NCI-H1417 treated with DMSO at 0.1 percent for 48 hours (cell line): ENCODE results near the gene AAGAB.
"Not testable (repeated sequence)": the region's sequence is repeated elsewhere in the genome, so short reads cannot be mapped to it uniquely, and the experiment has no call there.

Experiments
- DNase-seq: peaks from one replicate; lab custom pipeline; 2025; lab: John Stamatoyannopoulos, UW

Gene AAGAB

DNA sequence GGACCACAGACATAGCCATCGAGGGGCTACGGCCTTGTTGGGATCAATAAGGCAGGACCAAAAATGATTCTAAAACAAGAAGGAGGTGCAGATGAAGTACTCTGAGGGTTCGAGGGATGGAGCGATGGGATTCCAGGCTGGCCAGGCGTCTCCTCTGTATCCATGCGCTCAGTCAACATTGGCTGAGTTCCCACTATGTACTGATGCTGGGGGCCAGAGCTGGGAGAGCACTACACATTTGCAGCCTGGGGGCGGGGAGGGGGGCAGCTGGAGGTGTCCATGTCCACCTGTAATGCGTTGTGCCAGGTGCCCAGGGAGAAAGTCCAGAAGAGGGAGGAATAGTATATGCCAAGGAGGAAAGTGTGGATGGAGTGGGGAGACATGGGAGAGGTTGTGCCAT, 81.5 kb downstream of the AAGAB start:
- no peak for DNase-seq

GRCh38 chr15:67172172-67172571, 82.3 kb downstream of the AAGAB start:
- DNase-seq, result no peak

GRCh38 chr15:67171471-67171870, 83.0 kb downstream of the AAGAB start:
- no peak for DNase-seq

- no peak for DNase-seq
Measured at GRCh38 chr15:67170143-67170925, 84.1 kb downstream of the AAGAB start.

GRCh38 chr15:67168694-67169093, 85.8 kb downstream of the AAGAB start:
- DNase-seq, result no peak

DNA sequence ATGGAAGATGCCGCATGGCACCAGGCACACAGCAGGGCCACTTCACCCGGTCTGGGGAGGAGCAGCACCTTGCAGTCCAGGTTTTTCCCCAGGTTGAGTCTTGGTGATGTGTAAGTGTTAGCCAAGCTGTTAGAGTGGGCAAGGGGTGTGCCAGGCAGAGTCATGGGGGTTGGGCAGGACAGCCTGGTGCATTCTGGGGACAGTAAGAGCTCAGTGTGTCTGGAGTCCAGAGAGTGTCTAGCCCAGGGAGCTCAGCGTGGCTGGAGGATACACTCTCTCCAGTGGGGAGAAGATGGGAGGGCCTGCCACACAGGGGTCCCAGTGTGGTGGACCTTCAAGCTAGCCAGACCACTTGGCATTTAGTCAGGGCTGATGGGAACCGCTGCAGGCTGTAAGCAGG, 87.4 kb downstream of the AAGAB start:
- DNase-seq, result no peak

DNA sequence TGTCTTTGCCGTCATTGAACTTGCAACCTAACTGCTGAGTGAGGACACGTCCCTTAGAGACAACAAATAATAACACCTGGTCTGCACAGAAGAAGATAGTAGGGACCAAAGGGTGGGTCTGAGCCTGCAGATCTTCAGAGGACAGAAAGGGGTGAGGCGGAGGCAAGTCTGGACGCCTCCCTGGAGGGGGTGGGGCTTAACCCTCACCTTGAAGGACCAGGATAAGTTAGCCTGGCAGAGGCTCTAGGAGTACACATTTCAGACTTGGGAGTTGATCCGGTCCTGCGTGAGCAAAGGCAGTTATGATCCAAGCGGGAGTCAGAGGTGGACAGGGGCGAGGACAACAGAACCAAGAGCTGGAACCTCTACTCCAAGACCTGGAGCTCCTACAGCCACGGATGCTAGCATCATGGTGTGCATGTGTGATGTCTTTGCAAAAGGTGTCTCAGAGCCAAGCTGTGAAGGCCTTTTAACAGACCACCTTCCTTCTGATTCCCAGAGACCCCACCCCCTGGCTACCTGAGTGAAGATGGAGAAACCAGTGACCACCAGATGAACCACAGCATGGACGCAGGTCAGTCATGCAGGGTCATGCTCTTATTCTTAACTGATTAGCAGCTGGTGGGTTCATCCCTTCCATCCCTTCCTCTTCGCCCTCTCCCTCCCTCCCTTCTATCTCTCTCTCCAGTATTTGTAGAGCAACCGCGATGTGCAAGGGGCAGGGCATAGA, 88.0 kb downstream of the AAGAB start:
- no peak for DNase-seq

GRCh38 chr15:67165254-67166253, 88.9 kb downstream of the AAGAB start:
- DNase-seq, result no peak

- DNase-seq, result no peak
Measured at GRCh38 chr15:67164811-67165253, 89.6 kb downstream of the AAGAB start.

DNA sequence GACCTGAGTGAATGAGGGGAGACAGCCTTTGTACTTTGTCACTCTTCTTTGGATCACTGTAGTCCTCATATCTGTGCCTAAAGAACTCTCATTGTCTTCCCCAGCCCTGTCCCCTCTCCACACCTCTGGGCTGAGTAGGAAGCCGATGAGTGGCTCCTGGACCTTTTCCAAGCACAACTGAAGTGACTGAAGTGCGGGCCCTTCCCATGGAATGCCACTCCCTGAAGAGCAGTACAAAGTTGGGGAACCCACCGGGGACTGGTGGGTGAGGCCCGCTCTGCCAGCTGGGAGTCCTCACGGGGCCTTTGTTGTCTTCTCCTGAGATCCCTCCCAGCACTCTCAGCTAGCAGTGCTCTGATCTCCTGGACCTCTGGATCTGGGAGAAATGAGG, 90.1 kb downstream of the AAGAB start:
- no peak for DNase-seq

- no peak for DNase-seq
Measured at GRCh38 chr15:67163180-67163579, 91.3 kb downstream of the AAGAB start.

GRCh38 chr15:67161881-67162280, 92.6 kb downstream of the AAGAB start:
- no peak for DNase-seq

GRCh38 chr15:67161412-67161811, 93.0 kb downstream of the AAGAB start:
- no peak for DNase-seq

GRCh38 chr15:67158367-67158766, 96.1 kb downstream of the AAGAB start:
- no peak for DNase-seq

DNA sequence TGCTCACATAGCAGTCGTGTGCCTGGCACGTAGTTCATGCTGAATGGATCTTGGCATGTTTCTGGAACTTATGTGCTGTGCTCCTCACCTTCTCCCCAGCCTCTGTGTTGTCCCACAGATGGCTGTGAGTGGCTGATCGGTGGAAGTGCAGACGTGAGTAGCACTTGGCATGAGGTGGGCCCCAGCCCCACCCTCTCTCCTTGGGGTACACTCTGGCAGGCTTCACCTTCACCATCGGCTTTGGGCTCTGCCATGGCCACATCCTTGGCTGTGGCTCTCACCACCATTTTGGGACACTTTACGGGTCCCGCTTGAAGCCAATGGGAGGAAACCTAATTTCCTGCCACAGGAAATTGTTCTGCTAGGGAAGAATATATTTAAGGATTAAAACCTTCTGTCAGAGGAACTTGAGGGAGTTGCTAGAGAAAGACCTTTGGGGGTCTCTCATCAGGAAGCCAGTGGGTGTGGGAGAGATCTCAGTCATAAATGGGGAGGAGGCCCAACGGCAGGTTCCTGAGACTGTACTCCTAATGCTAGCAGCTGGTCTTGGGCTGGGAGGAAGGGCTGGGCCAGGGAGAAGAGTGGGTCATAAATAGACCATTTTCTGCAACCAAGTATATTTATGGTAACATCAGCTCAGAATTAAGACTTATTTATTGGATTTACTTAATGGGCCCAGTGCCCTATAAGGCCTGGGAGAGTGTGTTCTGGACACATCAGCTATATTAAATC, 96.8 kb downstream of the AAGAB start:
- no peak for DNase-seq

DNA sequence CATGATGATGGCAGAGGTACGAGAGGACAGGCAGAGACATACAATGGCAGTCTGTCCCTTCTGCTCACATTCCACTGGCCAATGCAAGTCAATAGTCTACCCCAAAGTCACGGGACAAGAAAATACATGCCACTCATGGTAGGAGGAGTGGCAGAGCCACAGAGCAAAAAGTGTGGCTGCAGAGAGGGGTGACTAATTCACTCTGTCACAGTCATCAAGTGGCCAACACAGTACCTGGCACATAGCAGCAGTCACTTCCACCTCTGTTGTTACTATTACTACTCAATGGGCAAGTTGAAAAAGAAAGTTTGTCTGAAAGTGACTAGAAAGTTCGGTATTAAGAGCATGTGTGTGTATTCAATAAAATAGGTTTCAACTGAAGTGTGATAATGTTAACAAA, 97.6 kb downstream of the AAGAB start:
- DNase-seq, result no peak

DNA sequence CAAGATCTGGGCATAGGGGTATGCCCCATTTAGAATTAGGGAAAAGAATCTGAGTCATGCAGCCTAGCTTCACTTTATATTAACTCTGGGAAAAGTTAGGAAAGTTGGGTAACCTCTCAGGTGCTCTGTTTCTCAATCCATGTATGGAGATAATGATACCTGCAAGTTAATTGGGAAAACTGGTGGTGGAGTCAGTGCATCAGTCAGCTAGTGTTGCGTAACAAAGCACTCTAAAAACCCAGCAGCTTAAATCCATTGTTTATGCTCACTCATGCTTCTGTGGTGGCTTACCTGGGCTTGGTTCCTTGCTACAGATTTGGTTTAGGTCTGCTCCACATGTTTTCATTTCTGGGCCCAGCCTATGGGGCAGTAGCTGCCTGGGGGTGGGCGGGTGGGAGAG, 98.0 kb downstream of the AAGAB start:
- no peak for DNase-seq

DNA sequence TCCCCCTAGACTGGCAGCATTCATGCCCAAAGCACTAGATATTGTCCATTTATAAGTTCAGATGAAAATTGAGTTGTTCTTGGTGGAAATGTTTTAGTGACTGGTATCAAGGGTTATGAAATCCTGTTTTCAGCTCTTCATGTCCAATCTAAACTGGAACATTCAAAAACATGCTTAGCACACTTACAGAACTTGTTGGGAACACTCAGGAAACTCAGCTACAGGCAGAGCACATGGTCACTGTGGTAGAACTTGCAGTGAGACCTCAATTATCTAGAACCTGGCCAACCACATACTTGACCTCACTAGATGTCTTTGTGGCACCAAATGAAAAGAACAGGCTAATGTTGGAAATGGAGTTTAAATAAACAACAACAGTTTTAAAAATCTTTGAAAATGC, 100.2 kb downstream of the AAGAB start:
- DNase-seq, result no peak

DNA sequence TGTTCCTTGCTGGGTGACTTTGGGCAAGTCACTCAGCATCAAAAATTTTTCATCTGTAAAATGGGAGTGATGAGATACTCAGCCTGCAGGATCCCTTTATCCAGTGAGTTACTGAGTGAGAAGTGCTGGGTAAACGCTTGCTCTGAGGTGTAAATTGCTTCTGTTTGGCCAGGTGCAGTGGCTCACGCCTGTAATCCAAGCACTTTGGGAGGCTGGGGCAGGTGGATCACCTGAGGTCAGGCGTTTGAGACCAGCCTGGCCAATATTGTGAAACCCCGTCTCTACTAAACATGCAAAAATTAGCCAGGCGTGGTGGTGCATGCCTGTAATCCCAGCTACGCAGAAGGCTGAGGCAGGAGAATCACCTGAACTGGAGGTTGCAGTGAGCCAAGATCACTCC, 101.4 kb downstream of the AAGAB start:
- DNase-seq, result not testable (repeated sequence)

DNA sequence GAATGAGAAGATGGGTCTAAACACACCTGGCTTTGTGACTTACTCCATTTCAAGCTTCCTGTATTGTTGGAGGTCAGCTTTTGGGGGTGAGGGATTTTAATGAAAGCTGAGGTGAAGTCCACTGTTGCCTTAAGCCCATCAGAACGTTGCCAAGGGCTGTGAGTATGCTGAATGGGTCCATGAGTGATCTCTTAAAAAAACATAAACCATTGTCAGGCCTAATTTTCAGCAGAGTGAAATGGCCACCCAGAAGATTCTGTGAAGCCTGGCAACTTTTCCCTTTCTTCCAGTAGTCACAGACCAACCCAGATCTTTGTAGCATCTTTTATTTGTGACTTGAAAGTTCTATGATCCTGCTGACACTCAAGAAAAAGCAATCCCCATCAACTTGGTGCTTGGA, 102.0 kb downstream of the AAGAB start:
- no peak for DNase-seq
